Inflammatory macrophage (primary cell): ENCODE data around the gene COA4.
"Not testable (repeated sequence)": the region's sequence is repeated elsewhere in the genome, so short reads cannot be mapped to it uniquely, and the experiment has no call there.

Experiments used
- DNase-seq, 2 donors: peaks; one replicate each; pipeline ENCODE4 v3.0.0-alpha.2; 2020 to 2022
- total RNA-seq, 18 experiments: gene quantifications; one replicate each; lab custom pipeline; 2026; ENCODE audit warnings: mixed read lengths in 6 of 18, inconsistent platforms in 2 of 18; lab: John Stamatoyannopoulos, UW

COA4 gene
- 5.4 to 30.0 (median 22.2) reads per million in 18 experiments for total RNA-seq

DNA sequence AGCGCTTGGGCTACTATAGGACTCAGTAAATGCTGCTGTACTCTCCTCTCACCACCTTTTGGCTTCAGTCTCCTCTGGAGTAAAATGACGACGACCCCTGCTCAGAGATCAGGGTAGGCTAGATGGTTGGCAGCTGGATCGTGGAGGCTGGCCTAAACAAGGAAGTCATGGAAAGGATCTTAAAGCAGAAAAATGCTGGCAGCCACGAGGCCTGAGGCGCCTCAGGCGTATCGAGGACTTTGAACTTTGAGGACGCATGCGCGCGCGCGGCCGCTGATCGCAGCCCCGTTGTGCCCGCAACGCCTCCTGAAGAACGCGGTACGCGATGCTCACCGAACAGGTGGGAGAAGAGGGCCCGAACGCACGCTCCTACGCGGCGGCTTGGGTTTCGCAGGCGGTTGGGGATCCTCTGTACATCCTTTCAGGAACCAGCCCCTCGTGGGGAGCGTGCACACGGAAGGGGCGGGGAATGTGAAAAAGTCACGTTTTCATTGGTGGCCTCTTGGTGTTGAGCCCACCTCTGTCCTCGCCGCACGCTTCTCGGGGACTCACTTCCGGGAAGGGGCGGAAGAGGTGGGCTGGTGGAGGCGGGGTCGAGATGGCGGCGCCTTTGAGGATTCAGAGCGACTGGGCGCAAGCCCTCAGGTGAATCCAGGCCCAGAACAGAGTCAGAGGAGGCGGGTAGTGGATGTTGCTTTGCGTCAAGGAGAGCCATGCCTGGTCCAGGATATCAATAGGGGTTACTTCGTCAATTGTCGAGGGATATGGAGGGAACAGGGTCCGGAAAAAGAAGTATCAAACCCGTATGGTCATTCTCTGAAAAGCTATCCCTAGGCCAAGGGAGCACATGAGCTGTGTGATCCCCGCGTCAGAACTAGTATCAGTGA is at the start of gene COA4, which contains the start of gene PAAF1:
COA4 (minus strand) TSS at position 423 of the 887 bp plus-strand sequence. CDS start 3,468 bp downstream, outside the sequence.
PAAF1 (plus strand) TSS at position 576 of the 887 bp plus-strand sequence; CDS start at position 599, 23 bp downstream.
- peak; percentile 97 to 98 for DNase-seq

DNA sequence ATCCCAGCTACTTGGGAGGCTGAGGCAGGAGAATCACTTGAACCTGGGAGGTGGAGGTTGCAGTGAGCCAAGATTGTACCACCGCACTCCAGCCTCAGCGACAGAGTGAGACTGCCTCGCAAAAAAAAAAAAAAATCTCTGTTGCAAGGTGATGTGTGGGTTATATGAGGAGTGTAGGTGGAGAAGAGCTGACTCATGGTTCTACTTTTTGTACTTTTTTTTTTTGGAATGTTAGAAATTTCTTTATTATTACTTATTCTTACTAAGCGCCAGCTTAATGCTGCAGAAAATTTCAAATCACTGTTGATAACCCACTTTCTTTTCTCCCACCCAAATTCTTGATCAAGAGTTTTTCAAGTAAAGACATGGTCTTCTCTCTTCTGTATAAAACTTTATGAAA is 44.5 kb upstream of the COA4 start:
- peak in 1 of 2 donors; percentile 8 for DNase-seq

DNA sequence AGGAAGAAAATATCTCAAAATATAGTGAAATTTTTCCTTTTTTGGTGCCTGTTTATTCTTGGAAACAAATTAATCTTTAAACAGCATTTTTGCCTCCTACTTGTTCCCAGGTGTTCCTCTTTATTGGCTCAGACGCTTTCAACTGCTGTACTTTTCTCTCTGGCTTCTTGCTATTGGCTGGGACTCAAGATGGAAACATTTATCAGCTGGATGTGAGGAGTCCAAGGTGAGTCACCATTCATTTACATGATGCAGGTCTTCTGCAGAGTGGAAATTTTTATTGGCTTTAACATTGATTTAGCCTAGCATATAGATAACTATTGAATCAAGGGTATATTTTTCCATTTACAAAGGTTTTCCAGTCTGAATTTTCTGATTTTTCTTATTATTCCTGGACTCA is 39.8 kb upstream of the COA4 start:
- DNase-seq = no peak

GRCh38 chr11:73914284-73914683 is 37.6 kb upstream of the COA4 start:
- no peak for DNase-seq

- DNase-seq = no peak
Measured at GRCh38 chr11:73913472-73913871, 36.8 kb upstream of the COA4 start.

DNA sequence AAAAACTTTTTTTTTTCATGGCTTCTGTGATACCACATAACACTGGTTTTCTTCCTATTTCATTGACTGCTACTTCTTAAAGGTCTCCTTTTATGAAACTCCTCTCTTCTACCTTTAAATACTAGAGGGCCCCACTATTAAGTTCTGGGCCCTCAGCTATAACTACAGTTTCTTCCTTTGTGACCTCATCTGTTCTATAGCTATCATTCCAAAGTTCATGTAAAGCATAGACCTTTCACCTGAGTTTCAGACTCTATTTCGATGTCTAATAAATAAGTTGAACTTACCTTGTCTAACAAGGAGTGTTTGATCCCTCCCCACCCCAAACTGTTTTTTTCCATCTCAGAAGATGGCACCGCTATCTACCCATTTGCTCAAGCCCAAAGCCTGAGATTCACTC is 35.4 kb upstream of the COA4 start:
- no peak for DNase-seq

GRCh38 chr11:73907191-73907590 is 30.5 kb upstream of the COA4 start:
- DNase-seq = peak; percentile 30 to 79

- DNase-seq = no peak
Measured at GRCh38 chr11:73902303-73902702, 25.7 kb upstream of the COA4 start.

GRCh38 chr11:73894725-73895335 is 18.2 kb upstream of the COA4 start:
- no peak for DNase-seq

DNA sequence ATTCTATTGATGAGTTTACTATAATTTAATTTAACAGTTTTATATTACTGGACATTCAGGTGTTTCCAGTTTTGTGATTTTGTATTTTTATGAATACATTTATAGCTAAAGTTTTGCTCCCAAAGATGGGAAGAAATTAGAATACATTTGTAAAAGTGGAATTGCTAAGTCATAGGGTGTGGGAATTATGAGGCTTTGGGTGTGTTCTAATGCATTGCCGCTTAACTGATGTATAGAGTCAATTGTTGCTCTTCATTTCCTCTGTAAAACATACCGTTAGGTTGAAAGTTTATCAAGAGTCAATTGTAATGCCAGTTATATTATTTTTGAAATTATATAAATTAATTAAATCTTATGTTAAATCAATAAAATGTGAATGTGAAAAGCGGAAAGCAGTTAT is 16.4 kb upstream of the COA4 start:
- no peak for DNase-seq

DNA sequence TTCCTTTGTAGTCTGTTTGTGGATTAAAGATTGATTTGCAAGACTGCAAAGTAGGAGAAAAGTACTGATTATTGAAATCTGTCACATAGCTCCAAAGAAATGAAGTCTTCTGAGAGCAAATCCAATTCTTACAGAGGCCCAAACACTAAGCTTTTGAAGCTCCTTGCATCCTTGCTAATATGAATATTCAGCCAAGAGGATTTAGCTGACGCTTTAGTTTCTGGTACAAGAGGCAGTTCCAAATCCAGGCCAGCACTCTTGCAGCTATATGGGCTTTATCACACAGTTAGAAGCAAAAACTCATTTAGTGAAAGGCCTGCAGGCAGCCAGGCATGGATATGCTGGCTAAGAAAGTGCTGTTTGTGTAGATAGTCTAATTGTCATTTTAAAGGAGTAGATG is 12.9 kb upstream of the COA4 start:
- no peak for DNase-seq

DNA sequence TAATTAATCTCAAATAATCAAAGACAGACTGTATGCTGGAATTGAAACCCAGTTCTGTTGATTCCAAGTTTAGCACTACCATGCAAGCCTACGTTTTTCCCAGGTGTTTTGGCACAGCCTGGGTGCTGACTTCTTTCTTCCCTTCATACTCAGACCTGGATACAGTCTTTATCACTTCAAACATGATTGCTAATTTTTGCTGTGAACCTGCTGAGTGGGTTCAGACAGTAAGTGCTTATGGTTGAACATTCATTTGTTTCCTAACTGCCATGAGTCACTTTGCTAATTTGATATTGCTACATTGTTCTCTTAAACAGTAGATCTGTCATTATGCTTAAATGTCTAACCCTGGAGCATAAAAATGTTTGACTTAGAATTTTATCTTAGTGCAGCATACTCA is 12.4 kb upstream of the COA4 start:
- DNase-seq = no peak

DNA sequence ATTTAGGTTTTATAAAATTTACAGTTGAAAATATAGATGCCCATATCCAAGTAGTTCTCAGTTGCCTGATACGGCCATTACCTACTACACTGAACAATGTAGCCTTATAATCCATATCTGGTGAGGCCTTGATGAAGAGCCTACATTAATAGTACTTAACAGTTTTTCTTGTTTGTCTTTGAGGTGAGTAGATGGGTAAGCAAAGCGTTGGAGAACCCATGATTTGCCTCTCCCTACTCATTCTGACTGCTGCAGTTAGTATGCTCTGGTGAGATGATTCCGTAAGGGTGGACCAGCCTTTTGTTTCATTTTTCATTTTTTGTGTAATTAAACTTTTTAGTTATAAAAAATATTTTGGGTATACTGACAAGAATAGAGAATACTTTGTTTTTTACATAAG is 11.6 kb upstream of the COA4 start:
- DNase-seq = no peak

GRCh38 chr11:73883856-73884255 is 7.2 kb upstream of the COA4 start:
- no peak for DNase-seq

- not testable (repeated sequence) for DNase-seq
Measured at GRCh38 chr11:73880449-73880848, 3.8 kb upstream of the COA4 start.

DNA sequence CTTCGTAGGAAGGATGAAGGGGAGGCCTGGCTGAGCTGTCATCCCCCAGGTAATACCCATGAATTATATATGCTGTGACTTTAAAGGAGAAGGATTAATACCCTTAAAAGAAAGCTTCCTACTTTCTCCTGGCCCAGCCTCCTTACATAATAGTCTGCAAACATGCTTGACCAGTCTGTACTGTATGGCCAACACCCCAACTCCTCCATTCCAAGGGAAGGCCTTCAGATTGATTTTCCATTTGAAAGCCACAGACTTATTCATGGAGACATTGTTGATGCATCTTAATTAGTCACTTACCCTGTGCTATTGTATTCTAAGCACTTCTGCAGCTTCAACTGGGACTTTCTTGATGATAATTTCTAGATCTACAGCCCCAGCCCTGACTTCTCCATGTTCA is 2.1 kb upstream of the COA4 start:
- DNase-seq = no peak

- peak in 1 of 2 donors; percentile 7 for DNase-seq
Measured at GRCh38 chr11:73875840-73876239, 806 bp downstream of the COA4 start.

- DNase-seq = no peak
Measured at GRCh38 chr11:73875380-73875779, 1.3 kb downstream of the COA4 start.

DNA sequence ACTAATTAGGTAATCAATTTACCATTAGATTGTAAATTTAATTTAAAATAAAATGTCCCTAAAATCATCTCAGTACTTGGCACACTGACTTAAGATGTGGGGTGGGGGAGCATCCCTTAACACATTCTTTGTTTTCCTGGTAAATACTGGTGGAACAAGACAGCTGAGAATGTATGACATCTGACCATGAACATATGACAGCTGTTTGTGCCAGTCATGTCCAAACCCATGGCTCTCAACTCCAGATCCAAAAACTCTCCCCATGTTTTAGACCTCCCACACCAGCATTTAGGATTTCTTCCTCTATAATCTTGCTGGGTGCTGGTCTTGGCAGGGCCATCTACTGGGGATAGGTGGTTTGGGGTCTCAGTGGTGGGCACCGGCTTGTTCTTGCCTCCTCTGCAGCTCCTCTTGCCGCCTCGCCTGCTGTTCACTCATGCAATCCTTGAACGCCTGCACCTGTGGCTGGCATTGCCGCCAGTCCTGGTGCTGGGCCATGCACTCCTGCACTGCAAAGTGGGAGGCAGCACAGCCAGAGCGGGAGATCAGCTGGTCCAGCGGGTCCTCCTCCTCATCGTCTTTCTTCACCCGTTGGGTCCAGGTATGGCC is 3.8 kb downstream of the COA4 start:
- no peak for DNase-seq

GRCh38 chr11:73870261-73870660 is 6.4 kb downstream of the COA4 start:
- no peak for DNase-seq

- no peak for DNase-seq
Measured at GRCh38 chr11:73869332-73869949, 7.2 kb downstream of the COA4 start.

DNA sequence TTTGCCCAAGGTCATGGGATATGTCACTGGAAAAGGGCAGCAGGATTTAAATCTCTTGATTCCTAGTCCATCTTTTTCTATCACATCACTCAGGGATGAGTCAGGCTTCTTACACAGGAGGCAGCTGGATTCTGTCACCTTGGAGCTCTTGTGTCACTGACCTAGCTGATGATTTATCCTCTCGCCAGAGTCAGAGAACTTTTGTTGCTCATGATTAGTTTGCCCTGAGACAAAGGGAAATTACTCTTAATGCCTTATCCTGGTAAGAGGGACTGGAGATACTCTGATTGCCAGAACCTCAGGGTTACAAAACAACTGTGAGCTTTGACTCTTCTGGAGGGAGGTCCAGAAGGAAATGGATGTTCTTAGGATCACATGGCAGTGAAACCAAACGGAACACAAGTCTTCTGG is 10.1 kb downstream of the COA4 start:
- no peak for DNase-seq

- no peak for DNase-seq
Measured at GRCh38 chr11:73866095-73866579, 10.5 kb downstream of the COA4 start.
